ENCODE data around the gene MCTP2. TPM values are rescaled to one million over a fixed set of nuclear protein-coding genes. Genes with fewer than 3 reads are reported as not detected.
A peak's percentile ranks its signal among the peaks of the same experiment; 100 is the strongest.

MCTP2 gene
- total RNA-seq, 1 donor from 2014 or later, result 35.3 TPM

DNA sequence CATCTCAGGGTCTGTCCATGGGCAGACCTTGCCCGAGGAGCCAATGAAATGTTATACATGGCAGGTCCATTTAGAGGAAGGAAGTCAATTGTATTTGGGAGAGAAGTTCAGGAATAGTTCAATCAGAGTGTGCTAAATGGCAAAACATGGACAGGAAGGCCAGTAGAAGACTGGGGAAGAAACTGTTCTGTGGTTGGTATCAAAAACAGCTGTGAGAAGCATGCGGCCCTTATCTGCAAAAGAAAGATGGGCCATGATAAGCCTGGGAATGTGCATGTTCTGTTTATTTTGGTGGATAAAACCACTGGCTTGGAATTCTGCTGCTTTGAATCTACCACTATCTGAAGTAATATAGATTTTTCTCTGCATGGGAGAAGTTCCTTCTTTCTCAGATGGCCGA is 100.4 kb downstream of the MCTP2 start:
- no peaks in the 10 kb centered on the region for H3K27me3 ChIP-seq
- no peaks in the 10 kb centered on the region for H3K4me1 ChIP-seq
- DNase-seq (no peak), ATAC-seq (no peak)
- TF ChIP-seq, protein P1, sequence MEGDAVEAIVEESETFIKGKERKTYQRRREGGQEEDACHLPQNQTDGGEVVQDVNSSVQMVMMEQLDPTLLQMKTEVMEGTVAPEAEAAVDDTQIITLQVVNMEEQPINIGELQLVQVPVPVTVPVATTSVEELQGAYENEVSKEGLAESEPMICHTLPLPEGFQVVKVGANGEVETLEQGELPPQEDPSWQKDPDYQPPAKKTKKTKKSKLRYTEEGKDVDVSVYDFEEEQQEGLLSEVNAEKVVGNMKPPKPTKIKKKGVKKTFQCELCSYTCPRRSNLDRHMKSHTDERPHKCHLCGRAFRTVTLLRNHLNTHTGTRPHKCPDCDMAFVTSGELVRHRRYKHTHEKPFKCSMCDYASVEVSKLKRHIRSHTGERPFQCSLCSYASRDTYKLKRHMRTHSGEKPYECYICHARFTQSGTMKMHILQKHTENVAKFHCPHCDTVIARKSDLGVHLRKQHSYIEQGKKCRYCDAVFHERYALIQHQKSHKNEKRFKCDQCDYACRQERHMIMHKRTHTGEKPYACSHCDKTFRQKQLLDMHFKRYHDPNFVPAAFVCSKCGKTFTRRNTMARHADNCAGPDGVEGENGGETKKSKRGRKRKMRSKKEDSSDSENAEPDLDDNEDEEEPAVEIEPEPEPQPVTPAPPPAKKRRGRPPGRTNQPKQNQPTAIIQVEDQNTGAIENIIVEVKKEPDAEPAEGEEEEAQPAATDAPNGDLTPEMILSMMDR (IDR thresholded peaks at IDR 0.05), result no peak
- H3K27ac ChIP-seq, result no peak overlapping the region
- H3K9me3 ChIP-seq, result no peaks in the 10 kb centered on the region
- H3K4me3 ChIP-seq, result no peak overlapping the region
- H3K36me3 ChIP-seq, result no peaks in the 10 kb centered on the region
- intact Hi-C loops (cut with DNase I), result no loop called here

DNA sequence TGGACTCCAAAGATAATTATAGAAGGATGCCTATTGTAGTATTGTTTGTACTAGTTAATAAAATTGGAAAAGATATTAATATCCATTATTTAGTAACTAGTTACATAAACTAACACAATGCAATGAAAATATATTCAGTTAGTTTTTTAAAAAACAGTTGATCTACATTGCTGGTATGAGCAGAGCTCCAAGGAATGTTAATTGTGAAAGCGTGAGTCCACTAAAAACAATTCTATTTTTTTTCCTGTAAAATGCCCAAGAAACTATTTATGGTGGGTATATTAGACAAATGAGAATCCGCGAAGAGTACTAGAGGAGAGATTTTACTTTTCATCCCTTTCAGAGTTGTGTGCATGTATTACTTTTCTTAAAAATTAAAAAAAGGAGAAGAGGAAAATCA is 104.3 kb downstream of the MCTP2 start:
- H3K4me3 ChIP-seq, result no peak overlapping the region
- no peak for DNase-seq
- H3K9me3 ChIP-seq, result no peaks in the 10 kb centered on the region
- no peaks in the 10 kb centered on the region for H3K27me3 ChIP-seq
- peaks cover 6% of the 10 kb centered on the region for H3K36me3 ChIP-seq
- no peaks in the 10 kb centered on the region for H3K4me1 ChIP-seq
- ATAC-seq, result no peak
- TF ChIP-seq, protein P1 (IDR thresholded peaks at IDR 0.05), result no peak
- H3K27ac ChIP-seq, result no peak overlapping the region
- intact Hi-C loops (cut with DNase I), result no loop called here

DNA sequence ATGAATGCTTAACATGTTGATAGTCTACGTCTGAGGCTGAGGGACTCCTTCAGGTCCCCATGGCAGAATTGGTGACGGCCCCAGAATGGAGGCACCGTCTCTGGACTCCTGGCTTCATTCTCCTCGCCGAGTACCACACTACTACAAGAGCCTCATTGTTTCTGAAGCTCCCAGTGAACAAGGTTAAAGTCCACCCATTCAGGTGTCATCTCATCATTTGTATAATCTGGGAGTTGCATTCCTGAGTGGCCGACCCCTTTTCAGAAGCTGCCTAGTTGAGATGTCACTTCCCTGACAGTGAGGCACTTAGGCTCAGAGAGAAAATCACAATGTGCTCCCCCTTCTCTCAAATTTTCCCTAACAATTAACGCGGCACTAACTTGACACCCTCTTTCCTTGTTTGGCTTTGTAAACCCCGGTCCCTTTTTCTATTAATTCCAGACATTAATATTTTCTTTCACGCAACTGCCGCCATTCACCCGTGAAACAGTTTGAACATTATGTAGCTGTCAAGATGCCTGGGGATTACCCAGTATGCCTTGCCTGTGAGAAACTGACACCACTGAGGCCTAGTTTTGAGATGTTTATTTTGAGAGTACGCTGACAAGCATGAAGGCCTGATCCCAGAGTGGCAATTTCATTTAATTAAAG is 105.6 kb downstream of the MCTP2 start:
- DNase-seq (no peak), ATAC-seq (no peak)
- no peaks in the 10 kb centered on the region for H3K9me3 ChIP-seq
- TF ChIP-seq, protein P1 (IDR thresholded peaks at IDR 0.05), result no peak
- peaks cover 6% of the 10 kb centered on the region for H3K36me3 ChIP-seq
- H3K27me3 ChIP-seq, result no peaks in the 10 kb centered on the region
- H3K4me1 ChIP-seq, result no peaks in the 10 kb centered on the region
- H3K4me3 ChIP-seq, result no peak overlapping the region
- H3K27ac ChIP-seq, result no peak overlapping the region
- intact Hi-C loops (cut with DNase I), result no loop called here

DNA sequence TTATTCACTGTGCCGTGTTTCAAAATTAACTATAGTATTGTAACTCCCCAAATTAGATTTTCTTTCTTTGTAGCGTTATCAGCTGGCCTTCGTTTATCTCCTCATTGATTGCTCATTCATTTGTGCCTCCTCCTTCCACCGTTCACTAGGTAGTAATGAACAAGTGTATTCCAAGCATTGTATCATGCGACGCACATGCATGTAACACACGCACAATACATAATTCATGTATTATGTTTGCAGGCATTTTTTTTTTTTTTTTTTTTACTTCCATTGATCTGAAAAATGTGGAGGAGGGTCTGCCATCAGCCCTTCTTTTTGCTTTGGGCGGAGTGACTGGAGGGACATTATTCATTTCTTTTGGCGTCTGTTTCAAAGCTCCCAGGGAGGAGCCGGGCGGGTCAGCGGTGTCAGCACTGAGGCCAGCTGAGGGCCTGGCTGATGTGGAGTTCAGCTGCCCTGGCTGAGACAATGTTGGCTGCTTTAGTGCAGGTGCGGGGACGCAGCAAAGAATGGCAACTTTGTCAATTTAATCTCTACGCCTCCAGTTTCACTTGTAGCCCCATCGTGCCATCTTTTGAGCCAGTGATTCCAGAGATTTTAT is 107.0 kb downstream of the MCTP2 start:
- intact Hi-C loops (cut with DNase I), result no loop called here
- ATAC-seq, result no peak
- H3K4me3 ChIP-seq, result no peak overlapping the region
- H3K27me3 ChIP-seq, result no peaks in the 10 kb centered on the region
- H3K27ac ChIP-seq, result no peak overlapping the region
- TF ChIP-seq, protein P1 (IDR thresholded peaks at IDR 0.05), result no peak
- peaks cover 6% of the 10 kb centered on the region for H3K36me3 ChIP-seq
- no peaks in the 10 kb centered on the region for H3K4me1 ChIP-seq
- DNase-seq, result no peak
- H3K9me3 ChIP-seq, result no peaks in the 10 kb centered on the region

DNA sequence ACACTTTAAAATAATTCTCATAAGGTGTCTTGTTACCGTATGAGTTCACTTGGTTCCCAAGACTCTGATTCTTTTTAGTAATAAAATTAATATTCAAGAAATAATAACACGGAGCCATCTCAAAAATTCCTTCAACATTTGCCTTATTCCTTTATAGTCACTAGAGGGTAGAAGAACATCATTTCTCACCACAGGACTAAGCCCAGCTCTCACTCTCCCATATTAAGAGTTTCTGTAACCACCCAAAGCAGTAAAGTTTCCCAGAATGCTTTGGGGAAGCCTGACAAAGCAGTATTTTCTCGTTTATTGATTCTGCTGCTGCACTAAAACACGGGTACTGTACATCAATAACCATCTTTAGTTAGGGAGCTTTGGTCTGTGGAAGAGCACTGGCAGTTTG is 114.9 kb downstream of the MCTP2 start:
- Histone ChIP-seq H3K9me3 (no peaks in the 10 kb centered on the region), H3K27me3 (no peaks in the 10 kb centered on the region), H3K36me3 (no peaks in the 10 kb centered on the region), H3K27ac (no peak overlapping the region), H3K4me3 (no peak overlapping the region), H3K4me1 (no peaks in the 10 kb centered on the region)
- intact Hi-C loops (cut with DNase I), result no loop called here
- TF ChIP-seq, protein P1 (IDR thresholded peaks at IDR 0.05), result peak; percentile 39
- ATAC-seq (no peak), DNase-seq (no peak)
